KMS-11 (cell line): ENCODE results near the gene POLR2A.

Experiments
- H2AFZ ChIP-seq: fragments of 200-600 bp; sonication (generic); 2 replicates; pipeline ENCODE4 v1.6.1; 2016; ENCODE audit warnings: antibody characterized with exemption, mixed run types, low read depth
- H3K27ac ChIP-seq: fragments of 200-600 bp; sonication (generic); 2 replicates; pipeline ENCODE4 v1.6.1; 2016; ENCODE audit warnings: mild to moderate bottlenecking, mixed run types
- H3K27me3 ChIP-seq: fragments of 200-600 bp; sonication (generic); 2 replicates; pipeline ENCODE4 v1.6.1; 2017; ENCODE audit warnings: mild to moderate bottlenecking, low read depth, mixed run types, moderate library complexity; ENCODE audit not compliant: insufficient read depth
- H3K36me3 ChIP-seq: fragments of 200-600 bp; sonication (generic); 2 replicates; pipeline ENCODE4 v1.6.1; 2017; ENCODE audit warnings: mild to moderate bottlenecking, mixed run types; ENCODE audit not compliant: insufficient read depth
- H3K4me1 ChIP-seq: fragments of 200-600 bp; sonication (generic); 2 replicates; pipeline ENCODE4 v1.6.1; 2016; ENCODE audit warnings: mild to moderate bottlenecking, low read depth, mixed run types; ENCODE audit not compliant: poor library complexity, severe bottlenecking
- H3K4me2 ChIP-seq: fragments of 200-600 bp; sonication (generic); 2 replicates; pipeline ENCODE4 v1.7.0; 2016; ENCODE audit warnings: mild to moderate bottlenecking, mixed run types
- H3K4me3 ChIP-seq: fragments of 200-600 bp; sonication (generic); IDR thresholded peaks from 2 replicates; pipeline ENCODE4 v1.6.1; 2017; ENCODE audit warnings: low read depth, low read length, mixed read lengths; ENCODE audit not compliant: insufficient read depth
- H3K79me2 ChIP-seq: fragments of 200-600 bp; sonication (generic); 2 replicates; pipeline ENCODE4 v1.6.1; 2016; ENCODE audit warnings: low read depth, mixed run types; ENCODE audit not compliant: insufficient read depth
- H3K9ac ChIP-seq: fragments of 200-600 bp; sonication (generic); 2 replicates; pipeline ENCODE4 v1.6.1; 2016; ENCODE audit warnings: mild to moderate bottlenecking, mixed run types
- H4K20me1 ChIP-seq: fragments of 200-600 bp; sonication (generic); 2 replicates; pipeline ENCODE4 v1.6.1; 2016; ENCODE audit warnings: mild to moderate bottlenecking, mixed run types; ENCODE audit not compliant: insufficient read depth
- TF ChIP-seq, protein P1 (sequence below): fragments of 200-600 bp; sonication (generic); conservative IDR thresholded peaks from 2 replicates; pipeline ENCODE4 v1.6.1; 2017; ENCODE audit warnings: low read depth, mild to moderate bottlenecking, antibody characterized with exemption, low read length, moderate library complexity, mixed read lengths

POLR2A gene

DNA sequence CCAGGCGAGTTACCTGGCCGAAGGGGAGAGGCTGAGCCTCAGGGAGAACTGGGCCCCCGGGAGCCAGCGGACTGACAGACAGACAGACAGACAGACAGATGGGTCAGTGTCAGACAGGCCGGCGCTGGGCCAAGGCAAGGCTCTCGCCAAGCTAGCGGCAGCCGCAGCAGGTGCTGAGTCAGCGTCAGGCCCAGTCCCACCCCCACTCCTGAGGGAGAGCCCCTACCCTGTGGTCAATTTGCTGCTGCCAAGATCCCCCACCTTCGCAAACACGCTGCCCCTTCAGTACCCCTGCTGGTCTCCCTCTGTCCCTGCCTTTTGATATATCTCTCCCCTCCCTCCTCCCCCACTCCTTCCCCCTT is 43.4 kb upstream of the POLR2A start:
- Histone ChIP-seq H3K27ac (no peak overlapping the region), H3K36me3 (no peaks in the 10 kb centered on the region), H3K4me1 (no peaks in the 10 kb centered on the region), H3K79me2 (no peaks in the 10 kb centered on the region), H3K9ac (no peak overlapping the region), H3K4me2 (no peak overlapping the region), H2AFZ (no peak overlapping the region), H3K4me3 (no peak overlapping the region), H4K20me1 (no peaks in the 10 kb centered on the region), H3K27me3 (no peaks in the 10 kb centered on the region)
- TF ChIP-seq, protein P1, sequence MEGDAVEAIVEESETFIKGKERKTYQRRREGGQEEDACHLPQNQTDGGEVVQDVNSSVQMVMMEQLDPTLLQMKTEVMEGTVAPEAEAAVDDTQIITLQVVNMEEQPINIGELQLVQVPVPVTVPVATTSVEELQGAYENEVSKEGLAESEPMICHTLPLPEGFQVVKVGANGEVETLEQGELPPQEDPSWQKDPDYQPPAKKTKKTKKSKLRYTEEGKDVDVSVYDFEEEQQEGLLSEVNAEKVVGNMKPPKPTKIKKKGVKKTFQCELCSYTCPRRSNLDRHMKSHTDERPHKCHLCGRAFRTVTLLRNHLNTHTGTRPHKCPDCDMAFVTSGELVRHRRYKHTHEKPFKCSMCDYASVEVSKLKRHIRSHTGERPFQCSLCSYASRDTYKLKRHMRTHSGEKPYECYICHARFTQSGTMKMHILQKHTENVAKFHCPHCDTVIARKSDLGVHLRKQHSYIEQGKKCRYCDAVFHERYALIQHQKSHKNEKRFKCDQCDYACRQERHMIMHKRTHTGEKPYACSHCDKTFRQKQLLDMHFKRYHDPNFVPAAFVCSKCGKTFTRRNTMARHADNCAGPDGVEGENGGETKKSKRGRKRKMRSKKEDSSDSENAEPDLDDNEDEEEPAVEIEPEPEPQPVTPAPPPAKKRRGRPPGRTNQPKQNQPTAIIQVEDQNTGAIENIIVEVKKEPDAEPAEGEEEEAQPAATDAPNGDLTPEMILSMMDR, result no peak

DNA sequence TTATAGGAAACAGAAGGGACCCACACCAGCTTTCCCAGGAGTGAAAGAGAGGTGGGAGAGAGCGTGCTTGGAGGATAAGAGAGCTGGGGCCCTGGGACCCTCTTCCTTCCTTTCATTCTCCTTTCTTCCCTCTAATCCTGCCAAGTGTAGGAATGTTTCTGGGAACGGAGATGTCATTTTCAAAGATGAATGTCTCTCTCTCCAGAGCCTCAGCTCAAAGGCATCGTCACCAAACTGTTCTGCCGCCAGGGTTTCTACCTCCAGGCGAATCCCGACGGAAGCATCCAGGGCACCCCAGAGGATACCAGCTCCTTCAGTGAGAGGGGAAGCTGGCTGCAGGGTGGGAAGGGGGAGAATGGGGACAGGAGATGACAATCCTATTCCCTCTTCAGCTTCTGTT is 42.9 kb upstream of the POLR2A start:
- Histone ChIP-seq H3K27ac (no peak overlapping the region), H3K79me2 (no peaks in the 10 kb centered on the region), H3K9ac (no peak overlapping the region), H3K4me3 (no peak overlapping the region), H3K36me3 (no peaks in the 10 kb centered on the region), H3K4me2 (no peak overlapping the region), H3K4me1 (no peaks in the 10 kb centered on the region), H3K27me3 (no peaks in the 10 kb centered on the region), H2AFZ (no peak overlapping the region), H4K20me1 (no peaks in the 10 kb centered on the region)
- TF ChIP-seq, protein P1, result no peak

DNA sequence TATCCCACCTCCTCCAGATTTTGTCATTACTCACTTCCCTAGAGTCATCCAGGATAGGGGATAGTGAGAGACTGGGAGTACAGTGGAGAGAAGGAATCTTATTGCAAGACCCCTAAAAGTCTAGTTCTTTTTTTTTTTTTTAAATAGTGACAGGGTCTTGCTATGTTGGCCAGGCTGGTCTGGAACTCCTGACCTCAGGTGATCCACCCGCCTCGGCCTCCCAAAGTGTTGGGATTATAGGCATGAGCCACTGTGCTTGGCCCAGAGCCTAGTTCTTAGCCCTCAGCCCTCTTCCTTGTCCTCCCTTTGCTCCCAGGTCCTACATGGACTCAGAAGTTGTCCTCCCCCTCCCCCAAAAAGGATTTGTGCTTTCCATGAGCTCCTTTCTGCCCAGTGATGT is 42.0 kb upstream of the POLR2A start:
- Histone ChIP-seq H3K4me2 (no peak overlapping the region), H3K9ac (no peak overlapping the region), H3K79me2 (no peaks in the 10 kb centered on the region), H3K27ac (no peak overlapping the region), H3K27me3 (no peaks in the 10 kb centered on the region; the same call in 1 of the 2 replicates), H4K20me1 (no peaks in the 10 kb centered on the region), H3K4me1 (no peaks in the 10 kb centered on the region), H3K4me3 (no peak overlapping the region), H3K36me3 (no peaks in the 10 kb centered on the region), H2AFZ (no peak overlapping the region)
- TF ChIP-seq, protein P1, result no peak

GRCh38 chr17:7443499-7444485 is 40.4 kb upstream of the POLR2A start:
- TF ChIP-seq, protein P1, result no peak
- no peaks in the 10 kb centered on the region for H3K79me2 ChIP-seq
- H3K4me2 ChIP-seq, result no peak overlapping the region
- H2AFZ ChIP-seq, result no peak overlapping the region
- H3K27ac ChIP-seq, result no peak overlapping the region
- no peaks in the 10 kb centered on the region; the same call in 1 of the 2 replicates for H3K27me3 ChIP-seq
- H4K20me1 ChIP-seq, result no peaks in the 10 kb centered on the region
- H3K9ac ChIP-seq, result no peak overlapping the region
- H3K36me3 ChIP-seq, result no peaks in the 10 kb centered on the region
- H3K4me3 ChIP-seq, result no peak overlapping the region
- H3K4me1 ChIP-seq, result no peaks in the 10 kb centered on the region
